ENCODE data around the gene CHRNB4. TPM values are rescaled to one million over a fixed set of nuclear protein-coding genes. Genes with fewer than 3 reads are reported as not detected.
"Not testable (repeated sequence)": the region's sequence is repeated elsewhere in the genome, so short reads cannot be mapped to it uniquely, and the experiment has no call there.

The CHRNB4 gene
- total RNA-seq, 5 donors from 2014 or later (not counting 1 experiment from before 2014, with no cell fraction given), result not detected

DNA sequence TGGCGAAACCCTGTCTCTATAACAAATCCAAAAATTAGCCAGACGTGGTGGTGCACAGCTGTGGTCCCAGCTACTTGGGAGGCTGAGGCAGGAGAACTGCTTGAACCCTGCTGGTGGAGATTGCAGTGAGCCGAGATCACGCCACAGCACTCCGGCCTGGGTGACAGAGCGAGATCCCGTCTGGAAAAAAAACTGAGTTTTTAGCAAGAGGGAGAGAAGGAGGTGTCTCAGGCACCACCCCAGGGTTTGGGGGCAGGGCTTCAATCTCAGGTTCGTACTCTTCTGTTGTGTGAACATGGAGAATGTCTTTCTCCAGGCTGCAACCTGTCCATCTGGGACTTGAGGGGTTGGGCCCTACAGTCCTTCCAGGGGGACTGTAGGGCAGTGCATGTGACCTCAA lies 22.9 kb downstream of the CHRNB4 start:
- Histone ChIP-seq H3K9me3 (no peaks in the 10 kb centered on the region), H3K27ac (ENCODE audit: low read length) (no peak overlapping the region), H3K4me3 (ENCODE audit: control insufficient read depth in 1 of 2, extremely low read depth in 1 of 2, low read length in 1 of 2) (no peak overlapping the region), H3K27me3 (replicated peaks in 1 of 2; ENCODE audit: control insufficient read depth in 2 of 2, extremely low read depth in 1 of 2, insufficient read depth in 2 of 2, low read length in 1 of 2) (peaks cover 3 to 35% of the 10 kb centered on the region in 2 experiments), H3K36me3 (ENCODE audit: control insufficient read depth in 2 of 2, extremely low read depth in 1 of 2, insufficient read depth in 1 of 2, low read length in 1 of 2) (no peaks in the 10 kb centered on the region), H3K4me1 (ENCODE audit: control insufficient read depth in 1 of 2, extremely low read depth in 1 of 2, insufficient read depth in 2 of 2, low read length in 2 of 2) (peaks cover 0 to 4% of the 10 kb centered on the region in 2 experiments)
- H3K4me1 Mint-ChIP-seq, result peaks cover 10 to 13% (median 11%) of the 10 kb centered on the region in 3 donors
- CTCF ChIA-PET, result no interaction called here
- no peak for ATAC-seq (replicated peaks in 1 of 4)
- 94% methylated on average over 4 of the region's 8 CpGs for WGBS (ENCODE audit: insufficient coverage)
- H3K27me3 Mint-ChIP-seq, result peaks cover 30 to 40% of the 10 kb centered on the region in 2 donors
- no peak for DNase-seq
- no peak overlapping the region for H3K4me3 Mint-ChIP-seq
- H3K9me3 Mint-ChIP-seq, result no peaks in the 10 kb centered on the region
- H3K27ac Mint-ChIP-seq, result no peak overlapping the region
- no peaks in the 10 kb centered on the region for H3K36me3 Mint-ChIP-seq
- POLR2A ChIA-PET, result no interaction called here

DNA sequence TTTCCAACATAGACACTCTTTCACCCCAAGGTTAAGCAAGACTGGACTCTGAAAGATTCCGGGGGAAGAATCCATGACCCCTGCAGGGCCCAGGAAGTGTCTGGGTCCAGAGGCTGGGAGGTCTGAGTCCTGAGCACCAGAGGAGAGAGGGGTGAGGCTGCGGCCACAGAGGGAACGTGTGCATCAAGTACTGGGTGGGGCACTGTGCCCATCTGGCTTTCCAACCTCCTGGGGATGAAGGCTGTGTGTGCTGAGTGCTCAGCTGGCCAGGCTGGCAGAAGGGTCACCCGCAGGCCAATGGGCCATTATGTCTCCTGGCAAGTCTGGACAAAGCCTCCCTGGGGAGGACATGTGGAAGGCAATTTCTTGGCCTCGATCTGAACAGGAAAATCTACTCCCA lies 23.5 kb downstream of the CHRNB4 start:
- Mint-ChIP-seq H3K36me3 (no peaks in the 10 kb centered on the region), H3K27ac (no peak overlapping the region), H3K9me3 (no peaks in the 10 kb centered on the region), H3K4me3 (no peak overlapping the region), H3K4me1 (peaks cover 10 to 13% (median 11%) of the 10 kb centered on the region in 3 donors), H3K27me3 (peaks cover 27 to 34% of the 10 kb centered on the region in 2 donors)
- peaks cover 0 to 4% of the 10 kb centered on the region in 2 experiments for H3K4me1 ChIP-seq (ENCODE audit: control insufficient read depth in 1 of 2, extremely low read depth in 1 of 2, insufficient read depth in 2 of 2, low read length in 2 of 2)
- no peaks in the 10 kb centered on the region for H3K36me3 ChIP-seq (ENCODE audit: control insufficient read depth in 2 of 2, extremely low read depth in 1 of 2, insufficient read depth in 1 of 2, low read length in 1 of 2)
- WGBS (ENCODE audit: insufficient coverage), result 86% methylated on average over 1 of the region's 5 CpGs
- ATAC-seq (replicated peaks in 1 of 4), result no peak
- no peaks in the 10 kb centered on the region for H3K9me3 ChIP-seq
- DNase-seq, result no peak
- POLR2A ChIA-PET, result no interaction called here
- CTCF ChIA-PET, result no interaction called here
- peaks cover 3 to 35% of the 10 kb centered on the region in 2 experiments for H3K27me3 ChIP-seq (replicated peaks in 1 of 2; ENCODE audit: control insufficient read depth in 2 of 2, extremely low read depth in 1 of 2, insufficient read depth in 2 of 2, low read length in 1 of 2)
- H3K27ac ChIP-seq (ENCODE audit: low read length), result no peak overlapping the region
- no peak overlapping the region for H3K4me3 ChIP-seq (ENCODE audit: control insufficient read depth in 1 of 2, extremely low read depth in 1 of 2, low read length in 1 of 2)

DNA sequence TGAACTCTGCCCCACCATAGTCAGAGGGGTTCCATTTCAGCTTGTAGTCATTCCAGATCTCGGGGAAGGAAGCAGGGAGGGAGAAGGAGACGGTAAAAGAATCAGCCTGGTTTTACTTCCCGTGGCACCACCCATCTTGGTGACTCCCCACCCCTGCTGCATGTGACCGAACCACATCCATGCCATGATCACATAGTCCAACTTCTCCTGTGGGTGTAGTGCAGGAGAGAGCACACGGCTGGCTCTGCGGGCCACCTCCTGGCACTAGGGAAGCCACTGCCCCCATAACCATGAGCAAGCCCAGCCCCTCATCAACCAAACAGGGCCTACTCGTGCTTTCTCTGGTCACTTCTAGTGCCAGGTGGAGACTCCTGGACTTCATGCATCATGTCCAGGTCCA lies 23.9 kb downstream of the CHRNB4 start:
- CTCF ChIA-PET, result no interaction called here
- Mint-ChIP-seq H3K27ac (no peak overlapping the region), H3K9me3 (no peaks in the 10 kb centered on the region), H3K27me3 (peaks cover 23 to 30% of the 10 kb centered on the region in 2 donors), H3K4me1 (peaks cover 10 to 13% (median 11%) of the 10 kb centered on the region in 3 donors), H3K4me3 (no peak overlapping the region), H3K36me3 (no peaks in the 10 kb centered on the region)
- Histone ChIP-seq H3K9me3 (no peaks in the 10 kb centered on the region), H3K4me1 (ENCODE audit: control insufficient read depth in 1 of 2, extremely low read depth in 1 of 2, insufficient read depth in 2 of 2, low read length in 2 of 2) (peaks cover 0 to 4% of the 10 kb centered on the region in 2 experiments), H3K27ac (ENCODE audit: low read length) (no peak overlapping the region), H3K36me3 (ENCODE audit: control insufficient read depth in 2 of 2, extremely low read depth in 1 of 2, insufficient read depth in 1 of 2, low read length in 1 of 2) (no peaks in the 10 kb centered on the region), H3K27me3 (replicated peaks in 1 of 2; ENCODE audit: control insufficient read depth in 2 of 2, extremely low read depth in 1 of 2, insufficient read depth in 2 of 2, low read length in 1 of 2) (peaks cover 3 to 34% of the 10 kb centered on the region in 2 experiments), H3K4me3 (ENCODE audit: control insufficient read depth in 1 of 2, extremely low read depth in 1 of 2, low read length in 1 of 2) (no peak overlapping the region)
- no peak for ATAC-seq (replicated peaks in 1 of 4)
- WGBS (ENCODE audit: insufficient coverage), result 72% methylated on average over 3 of the region's 7 CpGs
- no peak for DNase-seq
- POLR2A ChIA-PET, result no interaction called here

DNA sequence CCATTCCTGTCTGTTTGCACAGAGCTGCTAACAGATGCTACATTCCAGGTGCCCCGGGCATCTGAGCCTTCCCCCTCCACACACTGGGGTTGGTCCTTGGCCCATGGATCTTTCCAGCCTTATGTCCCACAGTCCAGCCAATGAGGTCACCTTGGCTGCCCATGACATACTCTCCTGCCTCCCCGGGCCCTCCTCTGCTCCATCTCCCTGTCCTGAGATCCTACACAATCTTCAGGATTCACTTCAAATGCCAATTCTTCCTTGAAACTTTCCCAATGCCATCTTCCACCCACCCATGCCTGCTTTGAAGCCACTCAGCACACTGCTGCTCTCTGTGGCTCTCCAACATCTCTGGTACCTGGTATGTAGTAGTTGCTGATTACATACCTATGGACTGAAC lies 24.5 kb downstream of the CHRNB4 start:
- Mint-ChIP-seq H3K27ac (no peak overlapping the region), H3K36me3 (no peaks in the 10 kb centered on the region), H3K9me3 (no peaks in the 10 kb centered on the region), H3K4me1 (peaks cover 5 to 8% (median 8%) of the 10 kb centered on the region in 3 donors), H3K4me3 (no peak overlapping the region), H3K27me3 (peaks cover 18 to 24% of the 10 kb centered on the region in 2 donors)
- Histone ChIP-seq H3K4me1 (ENCODE audit: control insufficient read depth in 1 of 2, extremely low read depth in 1 of 2, insufficient read depth in 2 of 2, low read length in 2 of 2) (peaks cover 0 to 4% of the 10 kb centered on the region in 2 experiments), H3K9me3 (no peaks in the 10 kb centered on the region), H3K27me3 (replicated peaks in 1 of 2; ENCODE audit: control insufficient read depth in 2 of 2, extremely low read depth in 1 of 2, insufficient read depth in 2 of 2, low read length in 1 of 2) (peaks cover 3 to 29% of the 10 kb centered on the region in 2 experiments), H3K4me3 (ENCODE audit: control insufficient read depth in 1 of 2, extremely low read depth in 1 of 2, low read length in 1 of 2) (no peak overlapping the region), H3K36me3 (ENCODE audit: control insufficient read depth in 2 of 2, extremely low read depth in 1 of 2, insufficient read depth in 1 of 2, low read length in 1 of 2) (no peaks in the 10 kb centered on the region), H3K27ac (ENCODE audit: low read length) (no peak overlapping the region)
- ChIA-PET POLR2A (no interaction called here), CTCF (interaction anchor here (0.6 to 1.1 kb wide), 3 partner anchors 14 to 93 kb away, joined by 3 to 5 read pairs (median 3); no protein-coding TSS in a partner anchor)
- no peak for DNase-seq
- 86% methylated on average over 2 of the region's 2 CpGs for WGBS (ENCODE audit: insufficient coverage)
- no peak for ATAC-seq (replicated peaks in 1 of 4)

DNA sequence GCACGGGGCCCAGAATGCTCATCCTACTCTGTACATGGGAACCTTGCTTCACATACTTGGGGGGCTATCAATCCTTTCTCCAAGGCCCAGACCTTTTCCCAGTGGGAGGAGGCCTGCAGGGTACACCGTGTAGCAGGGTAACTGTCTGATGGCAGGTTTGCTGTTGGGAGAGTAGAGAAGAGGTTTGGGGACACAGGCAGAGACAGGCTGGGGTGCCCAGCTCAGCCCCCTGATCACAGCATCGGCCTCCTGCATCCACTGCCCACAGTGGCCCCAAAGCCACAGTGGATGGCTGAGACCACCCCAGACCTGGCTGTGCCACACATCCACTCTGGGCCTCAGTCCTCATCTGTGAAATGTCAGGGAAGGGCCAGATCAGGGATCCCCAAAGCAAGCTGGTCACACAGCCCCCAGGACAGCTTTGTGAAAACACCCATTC lies 25.8 kb downstream of the CHRNB4 start:
- peaks cover 0 to 4% of the 10 kb centered on the region in 2 experiments for H3K4me1 ChIP-seq (ENCODE audit: control insufficient read depth in 1 of 2, extremely low read depth in 1 of 2, insufficient read depth in 2 of 2, low read length in 2 of 2)
- no peak overlapping the region for H3K27ac ChIP-seq (ENCODE audit: low read length)
- no peaks in the 10 kb centered on the region for H3K9me3 ChIP-seq
- no peaks in the 10 kb centered on the region for H3K36me3 Mint-ChIP-seq
- WGBS (ENCODE audit: insufficient coverage), result 100% methylated on average over 1 of the region's 3 CpGs
- H3K4me3 Mint-ChIP-seq, result no peak overlapping the region
- H3K27me3 Mint-ChIP-seq, result peaks cover 14 to 18% of the 10 kb centered on the region in 2 donors
- no peak overlapping the region for H3K27ac Mint-ChIP-seq
- H3K36me3 ChIP-seq (ENCODE audit: control insufficient read depth in 2 of 2, extremely low read depth in 1 of 2, insufficient read depth in 1 of 2, low read length in 1 of 2), result no peaks in the 10 kb centered on the region
- no peaks in the 10 kb centered on the region for H3K9me3 Mint-ChIP-seq
- DNase-seq (no peak), ATAC-seq (replicated peaks in 1 of 4) (no peak)
- ChIA-PET CTCF (interaction anchor here (0.7 to 1.1 kb wide), 3 partner anchors 11 to 95 kb away, joined by 3 to 8 read pairs (median 5); no protein-coding TSS in a partner anchor), POLR2A (no interaction called here)
- no peak overlapping the region for H3K4me3 ChIP-seq (ENCODE audit: control insufficient read depth in 1 of 2, extremely low read depth in 1 of 2, low read length in 1 of 2)
- peaks cover 0 to 5% (median 4%) of the 10 kb centered on the region in 3 donors for H3K4me1 Mint-ChIP-seq
- H3K27me3 ChIP-seq (replicated peaks in 1 of 2; ENCODE audit: control insufficient read depth in 2 of 2, extremely low read depth in 1 of 2, insufficient read depth in 2 of 2, low read length in 1 of 2), result peaks cover 3 to 22% of the 10 kb centered on the region in 2 experiments

DNA sequence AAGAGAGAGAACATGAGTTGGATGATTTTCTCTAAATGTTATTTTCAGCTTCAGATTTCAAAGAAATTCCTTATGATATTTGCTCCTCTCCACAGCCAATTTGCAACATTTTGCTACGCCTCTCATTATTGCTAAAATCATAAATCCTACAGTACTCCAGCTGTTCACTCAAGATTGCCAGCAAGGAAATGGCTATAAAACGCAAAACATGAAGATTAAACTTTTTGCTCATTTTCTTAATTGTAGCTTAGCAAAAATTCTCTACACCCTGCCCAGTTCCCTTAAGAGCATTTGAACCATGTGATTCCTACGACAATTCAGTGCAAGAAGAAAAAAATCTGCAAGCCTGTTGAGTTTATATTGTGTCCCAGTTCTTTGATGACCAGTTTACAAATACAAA lies 27.0 kb downstream of the CHRNB4 start:
- Histone ChIP-seq H3K27me3 (replicated peaks in 1 of 2; ENCODE audit: control insufficient read depth in 2 of 2, extremely low read depth in 1 of 2, insufficient read depth in 2 of 2, low read length in 1 of 2) (peaks cover 1 to 10% of the 10 kb centered on the region in 2 experiments), H3K27ac (ENCODE audit: low read length) (no peak overlapping the region), H3K4me1 (ENCODE audit: control insufficient read depth in 1 of 2, extremely low read depth in 1 of 2, insufficient read depth in 2 of 2, low read length in 2 of 2) (no peaks in the 10 kb centered on the region), H3K36me3 (ENCODE audit: control insufficient read depth in 2 of 2, extremely low read depth in 1 of 2, insufficient read depth in 1 of 2, low read length in 1 of 2) (no peaks in the 10 kb centered on the region), H3K9me3 (no peaks in the 10 kb centered on the region), H3K4me3 (ENCODE audit: control insufficient read depth in 1 of 2, extremely low read depth in 1 of 2, low read length in 1 of 2) (no peak overlapping the region)
- no CpG with 5 or more reads among the region's 3 CpGs for WGBS (ENCODE audit: insufficient coverage)
- Mint-ChIP-seq H3K4me1 (peaks cover 0 to 5% (median 4%) of the 10 kb centered on the region in 3 donors), H3K4me3 (no peak overlapping the region), H3K27ac (no peak overlapping the region), H3K27me3 (peaks cover 8 to 9% of the 10 kb centered on the region in 2 donors), H3K9me3 (no peaks in the 10 kb centered on the region), H3K36me3 (no peaks in the 10 kb centered on the region)
- DNase-seq (no peak), ATAC-seq (replicated peaks in 1 of 4) (no peak)
- ChIA-PET CTCF (no interaction called here), POLR2A (no interaction called here)

DNA sequence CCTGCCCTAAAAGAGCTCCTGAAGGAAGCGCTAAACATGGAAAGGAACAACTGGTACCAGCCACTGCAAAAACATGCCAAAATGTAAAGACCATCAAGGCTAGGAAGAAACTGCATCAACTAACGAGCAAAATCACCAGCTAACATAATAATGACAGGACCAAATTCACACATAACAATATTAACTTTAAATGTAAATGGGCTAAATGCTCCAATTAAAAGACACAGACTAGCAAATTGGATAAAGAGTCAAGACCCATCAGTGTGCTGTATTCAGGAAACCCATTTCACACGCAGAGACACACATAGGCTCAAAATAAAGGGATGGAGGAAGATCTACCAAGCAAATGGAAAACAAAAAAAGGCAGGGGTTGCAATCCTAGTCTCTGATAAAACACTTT lies 31.5 kb downstream of the CHRNB4 start:
- H3K36me3 ChIP-seq (ENCODE audit: control insufficient read depth in 2 of 2, extremely low read depth in 1 of 2, insufficient read depth in 1 of 2, low read length in 1 of 2); H3K4me1 Mint-ChIP-seq; H3K27me3 ChIP-seq (replicated peaks in 1 of 2; ENCODE audit: control insufficient read depth in 2 of 2, extremely low read depth in 1 of 2, insufficient read depth in 2 of 2, low read length in 1 of 2); H3K27ac ChIP-seq (ENCODE audit: low read length); POLR2A ChIA-PET; H3K27ac Mint-ChIP-seq; CTCF ChIA-PET; ATAC-seq (replicated peaks in 1 of 4); H3K36me3 Mint-ChIP-seq; H3K9me3 Mint-ChIP-seq; H3K4me3 ChIP-seq (ENCODE audit: control insufficient read depth in 1 of 2, extremely low read depth in 1 of 2, low read length in 1 of 2); DNase-seq; H3K9me3 ChIP-seq; H3K4me3 Mint-ChIP-seq; H3K4me1 ChIP-seq (ENCODE audit: control insufficient read depth in 1 of 2, extremely low read depth in 1 of 2, insufficient read depth in 2 of 2, low read length in 2 of 2): not testable (repeated sequence)
- WGBS (ENCODE audit: insufficient coverage), result no CpG with 5 or more reads among the region's 3 CpGs
- H3K27me3 Mint-ChIP-seq, result peaks cover 0 to 31% of the 10 kb centered on the region in 2 donors
